Chondrocyte (in vitro differentiated cells): Measurements from ENCODE around the gene MIAT. TPM values are rescaled to one million over a fixed set of nuclear protein-coding genes. Genes with fewer than 3 reads are reported as not detected.
A peak's percentile ranks its signal among the peaks of the same experiment; 100 is the strongest.

ENCODE experiments used
- DNase-seq: peaks from one replicate; pipeline ENCODE4 v3.0.0; 2021; ENCODE audit warnings: mixed read lengths, low spot score
- H3K27ac Mint-ChIP-seq: one replicate; pipeline ENCODE4 v1.8.0; 2021; ENCODE audit warnings: mild to moderate bottlenecking, moderate library complexity, mixed read lengths; ENCODE audit not compliant: unreplicated experiment
- H3K27me3 Mint-ChIP-seq: 2 replicates; pipeline ENCODE4 v1.8.0; 2021; ENCODE audit warnings: low read depth, mixed read lengths
- H3K36me3 Mint-ChIP-seq: 2 replicates; pipeline ENCODE4 v1.8.0; 2021; ENCODE audit warnings: low read depth, mixed read lengths
- H3K4me1 Mint-ChIP-seq: 2 replicates; pipeline ENCODE4 v1.8.0; 2021; ENCODE audit warnings: low read depth, mild to moderate bottlenecking, mixed read lengths
- H3K4me3 Mint-ChIP-seq: one replicate; pipeline ENCODE4 v1.8.0; 2021; ENCODE audit warnings: mild to moderate bottlenecking, moderate library complexity, mixed read lengths; ENCODE audit not compliant: unreplicated experiment
- H3K9me3 Mint-ChIP-seq: 2 replicates; pipeline ENCODE4 v1.8.0; 2021; ENCODE audit warnings: low read depth, mixed read lengths
- CTCF ChIP-seq: fragments of 200-600 bp; sonication (generic); IDR thresholded peaks from 2 replicates; pipeline ENCODE4 v1.5.0; 2021; ENCODE audit warnings: antibody characterized with exemption, mild to moderate bottlenecking, moderate library complexity
- total RNA-seq: library from RNA; stranded (reverse); gene quantifications from 3 replicates; pipeline ENCODE4 v1.2.1, GENCODE V29; 2021

The MIAT gene
- total RNA-seq, 1 donor from 2014 or later = 3.5 TPM

DNA sequence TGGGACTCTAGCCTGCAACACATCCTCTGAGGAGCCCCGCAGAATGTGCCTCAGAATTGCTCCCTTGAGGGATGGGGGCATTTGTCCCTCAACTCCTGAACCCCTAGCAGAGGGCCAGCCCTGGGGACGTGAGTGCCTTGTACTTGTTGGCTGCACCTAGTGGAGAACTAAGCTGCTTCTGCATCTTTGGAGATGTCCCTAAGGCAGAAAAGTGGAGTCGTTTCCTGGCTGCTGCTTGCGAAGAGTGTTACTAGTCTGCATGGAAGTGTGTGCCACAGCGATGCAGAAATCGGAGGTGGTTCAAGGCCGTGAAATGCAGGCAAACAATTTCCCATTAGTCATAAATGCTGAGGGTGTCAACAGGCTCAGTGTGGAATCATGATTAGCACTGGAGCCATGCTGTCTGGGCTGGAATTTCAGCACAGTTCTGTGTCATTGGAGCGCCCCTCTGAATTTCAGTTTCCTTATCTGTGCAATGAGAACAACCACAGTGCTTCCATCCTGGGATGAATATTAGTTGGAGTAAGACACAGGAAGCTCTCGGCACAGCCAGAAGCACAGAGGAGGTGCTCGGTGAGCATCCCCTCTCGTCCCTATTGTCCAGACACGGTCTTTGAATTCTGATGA is 56.5 kb downstream of the MIAT start:
- peaks cover 55% of the 10 kb centered on the region for H3K4me1 Mint-ChIP-seq
- H3K36me3 Mint-ChIP-seq = peaks cover 2% of the 10 kb centered on the region
- no peaks in the 10 kb centered on the region for H3K9me3 Mint-ChIP-seq
- no peak for TF ChIP-seq CTCF
- peak overlapping the region; percentile 31 for H3K4me3 Mint-ChIP-seq
- DNase-seq = no peak
- H3K27me3 Mint-ChIP-seq = no peaks in the 10 kb centered on the region
- peak overlapping the region; percentile 91 for H3K27ac Mint-ChIP-seq

- peaks cover 56% of the 10 kb centered on the region for H3K4me1 Mint-ChIP-seq
- peak overlapping the region; percentile 91 for H3K27ac Mint-ChIP-seq
- DNase-seq = no peak
- TF ChIP-seq CTCF = no peak
- H3K4me3 Mint-ChIP-seq = no peak overlapping the region
- peaks cover 2% of the 10 kb centered on the region for H3K36me3 Mint-ChIP-seq
- no peaks in the 10 kb centered on the region for H3K27me3 Mint-ChIP-seq
- no peaks in the 10 kb centered on the region for H3K9me3 Mint-ChIP-seq
Observed at GRCh38 chr22:26714971-26715370, 57.6 kb downstream of the MIAT start.

DNA sequence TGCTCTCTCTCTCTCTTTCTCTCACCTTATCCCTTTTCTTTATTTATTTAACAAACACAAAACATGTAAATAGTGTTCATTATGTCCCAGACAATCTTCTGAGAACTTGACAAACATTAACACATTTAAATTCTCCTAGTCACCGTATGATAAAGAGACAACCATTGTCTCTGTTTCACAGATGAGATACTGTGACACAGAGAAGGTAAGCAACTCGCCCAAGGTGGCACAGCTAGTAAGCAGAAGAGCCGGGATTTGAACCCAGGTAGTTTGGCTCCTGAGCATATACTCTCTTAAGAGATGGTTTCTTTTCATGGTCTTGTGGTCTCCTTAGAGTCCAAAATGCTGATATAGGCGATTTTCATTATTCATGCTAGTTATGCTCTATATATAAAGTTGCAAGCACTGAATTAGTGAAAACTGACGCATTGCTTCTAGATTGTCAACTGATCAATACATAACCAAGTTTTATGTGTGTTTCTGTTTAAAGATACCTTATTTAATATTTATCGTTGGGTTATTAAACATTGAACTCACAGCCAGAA is 58.1 kb downstream of the MIAT start:
- H3K27ac Mint-ChIP-seq = no peak overlapping the region
- DNase-seq = no peak
- H3K27me3 Mint-ChIP-seq = no peaks in the 10 kb centered on the region
- H3K4me3 Mint-ChIP-seq = no peak overlapping the region
- TF ChIP-seq CTCF = no peak
- peaks cover 4% of the 10 kb centered on the region for H3K36me3 Mint-ChIP-seq
- peaks cover 54% of the 10 kb centered on the region for H3K4me1 Mint-ChIP-seq
- no peaks in the 10 kb centered on the region for H3K9me3 Mint-ChIP-seq

DNA sequence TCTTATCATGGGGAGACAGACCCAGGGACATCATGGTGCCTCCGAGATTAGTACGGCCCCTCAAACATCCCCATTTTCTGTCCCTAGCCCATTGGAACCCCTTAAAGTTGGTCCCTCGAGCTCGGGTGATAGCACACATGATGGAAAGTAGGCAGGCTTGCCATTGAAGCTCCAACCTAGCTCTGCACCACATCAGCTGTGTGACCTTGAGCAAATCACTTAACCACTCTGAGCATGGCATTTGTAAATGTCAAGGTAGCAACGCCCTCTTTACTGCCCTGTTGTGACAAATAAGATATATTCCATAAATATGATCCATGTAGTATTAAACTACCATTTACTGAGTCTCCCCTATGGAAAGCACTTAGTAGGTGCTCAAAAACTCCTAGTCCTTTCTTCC is 61.1 kb downstream of the MIAT start:
- Mint-ChIP-seq H3K27ac (peak overlapping the region; percentile 94), H3K36me3 (peaks cover 10% of the 10 kb centered on the region), H3K9me3 (no peaks in the 10 kb centered on the region), H3K4me3 (no peak overlapping the region), H3K27me3 (no peaks in the 10 kb centered on the region), H3K4me1 (peaks cover 56% of the 10 kb centered on the region)
- no peak for DNase-seq
- no peak for TF ChIP-seq CTCF

GRCh38 chr22:26718905-26719304 is 61.5 kb downstream of the MIAT start:
- Mint-ChIP-seq H3K36me3 (peaks cover 10% of the 10 kb centered on the region), H3K27ac (peak overlapping the region; percentile 94), H3K27me3 (no peaks in the 10 kb centered on the region), H3K9me3 (no peaks in the 10 kb centered on the region), H3K4me3 (no peak overlapping the region), H3K4me1 (peaks cover 51% of the 10 kb centered on the region)
- no peak for TF ChIP-seq CTCF
- no peak for DNase-seq
